Measurements from ENCODE around the gene NOXA1.
A peak's percentile ranks its signal among the peaks of the same experiment; 100 is the strongest.

The NOXA1 gene

GRCh38 chr9:137435381-137435891, 12.2 kb downstream of the NOXA1 start:
- TF ChIP-seq CTCF (conservative IDR thresholded peaks at IDR 0.05; ENCODE audit: low read depth, low read length) = no peak
- H3K4me3 ChIP-seq (ENCODE audit: low read length) = no peak overlapping the region

DNA sequence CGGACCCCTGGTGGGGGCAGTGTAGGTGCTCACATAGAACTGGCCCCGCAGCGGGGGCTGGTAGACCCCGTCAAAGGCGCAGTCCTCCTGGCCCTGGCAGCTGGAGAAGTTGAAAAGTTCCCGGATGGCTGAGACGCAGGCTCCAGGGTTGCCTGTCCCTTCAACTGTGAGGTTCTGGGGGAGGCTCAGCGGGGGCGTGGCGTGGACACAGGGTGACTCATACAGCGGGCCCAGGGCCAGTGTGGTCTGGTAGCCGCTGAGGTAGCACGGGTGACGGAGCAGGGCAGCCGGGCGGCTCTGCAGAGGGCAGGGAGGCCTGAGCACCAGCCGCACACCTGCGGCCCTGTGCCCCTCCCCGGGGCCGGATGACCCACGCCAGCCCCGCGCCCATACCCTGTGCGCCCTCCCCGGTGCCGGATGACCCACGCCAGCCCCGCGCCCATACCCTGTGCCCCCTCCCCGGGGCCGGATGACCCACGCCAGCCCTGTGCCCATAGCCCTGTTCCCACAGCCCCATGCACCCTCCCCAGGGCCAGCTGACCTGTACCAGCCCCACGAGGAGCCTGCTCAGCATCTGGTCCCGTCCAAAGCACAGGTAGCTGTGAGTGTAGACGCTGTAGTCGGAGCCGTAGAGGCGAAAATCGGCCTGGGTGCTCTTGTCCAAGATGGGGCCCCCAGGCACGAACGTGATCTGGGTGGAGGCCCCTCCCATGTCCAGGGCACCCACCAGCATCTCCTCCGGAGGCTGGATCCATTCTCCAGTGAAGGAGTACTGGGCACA, 13.0 kb downstream of the NOXA1 start:
- TF ChIP-seq CTCF (conservative IDR thresholded peaks at IDR 0.05; ENCODE audit: low read depth, low read length) = no peak
- H3K4me3 ChIP-seq (ENCODE audit: low read length) = no peak overlapping the region
- DNase-seq (ENCODE audit: low read depth) = peak; percentile 45

More at GRCh38 chr9:137435381-137435891, 12.2 kb downstream of the NOXA1 start:
- DNase-seq (ENCODE audit: low read depth) = no peak

- no peak overlapping the region for H3K4me3 ChIP-seq (ENCODE audit: low read length)
- no peak for TF ChIP-seq CTCF (conservative IDR thresholded peaks at IDR 0.05; ENCODE audit: low read depth, low read length)
- no peak for DNase-seq (ENCODE audit: low read depth)
These were observed 13.8 kb downstream of the NOXA1 start for GRCh38 chr9:137436761-137437600.

- no peak for DNase-seq (ENCODE audit: low read depth)
- no peak overlapping the region for H3K4me3 ChIP-seq (ENCODE audit: low read length)
- no peak for TF ChIP-seq CTCF (conservative IDR thresholded peaks at IDR 0.05; ENCODE audit: low read depth, low read length)
These were observed 14.7 kb downstream of the NOXA1 start for GRCh38 chr9:137437691-137438590.

GRCh38 chr9:137438591-137439157, 15.5 kb downstream of the NOXA1 start:
- no peak for TF ChIP-seq CTCF (conservative IDR thresholded peaks at IDR 0.05; ENCODE audit: low read depth, low read length)
- H3K4me3 ChIP-seq (ENCODE audit: low read length) = no peak overlapping the region
- no peak for DNase-seq (ENCODE audit: low read depth)

DNA sequence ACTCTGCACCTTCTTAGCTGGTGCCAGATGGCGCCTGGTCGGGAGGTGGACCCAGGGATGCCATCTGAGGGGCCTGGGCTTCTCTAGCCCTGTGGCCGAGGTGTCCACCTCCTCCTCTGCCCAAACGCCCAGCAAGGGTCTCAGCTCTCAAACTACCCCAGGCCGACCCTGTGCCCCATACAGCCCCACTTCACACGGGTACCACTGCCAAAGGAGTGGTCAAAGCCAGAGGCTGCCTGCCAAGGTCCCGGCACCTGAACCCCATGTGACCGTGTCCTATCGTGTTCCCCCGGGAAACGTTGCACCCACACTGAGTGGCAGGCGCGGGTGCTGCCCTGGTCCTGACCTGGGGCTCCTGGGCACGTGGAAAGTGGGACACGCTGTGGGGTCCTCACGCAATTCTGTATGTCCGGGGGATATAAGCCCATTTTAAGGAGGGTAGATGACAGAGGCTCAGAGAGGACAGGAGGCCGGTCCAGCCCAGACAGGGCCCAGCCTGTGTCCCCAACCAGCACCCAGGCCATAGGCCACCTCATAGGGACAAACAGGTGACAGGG, 16.0 kb downstream of the NOXA1 start:
- no peak for DNase-seq (ENCODE audit: low read depth)
- H3K4me3 ChIP-seq (ENCODE audit: low read length) = no peak overlapping the region
- TF ChIP-seq CTCF (conservative IDR thresholded peaks at IDR 0.05; ENCODE audit: low read depth, low read length) = no peak
